Left hindlimb (tissue), 1 donor: Measurements from ENCODE around the gene GATA3.
A peak's percentile ranks its signal among the peaks of the same experiment; 100 is the strongest.

ENCODE experiments used
- DNase-seq: peaks from one replicate; pipeline ENCODE4 v3.0.0-alpha.2; 2018

Gene GATA3

DNA sequence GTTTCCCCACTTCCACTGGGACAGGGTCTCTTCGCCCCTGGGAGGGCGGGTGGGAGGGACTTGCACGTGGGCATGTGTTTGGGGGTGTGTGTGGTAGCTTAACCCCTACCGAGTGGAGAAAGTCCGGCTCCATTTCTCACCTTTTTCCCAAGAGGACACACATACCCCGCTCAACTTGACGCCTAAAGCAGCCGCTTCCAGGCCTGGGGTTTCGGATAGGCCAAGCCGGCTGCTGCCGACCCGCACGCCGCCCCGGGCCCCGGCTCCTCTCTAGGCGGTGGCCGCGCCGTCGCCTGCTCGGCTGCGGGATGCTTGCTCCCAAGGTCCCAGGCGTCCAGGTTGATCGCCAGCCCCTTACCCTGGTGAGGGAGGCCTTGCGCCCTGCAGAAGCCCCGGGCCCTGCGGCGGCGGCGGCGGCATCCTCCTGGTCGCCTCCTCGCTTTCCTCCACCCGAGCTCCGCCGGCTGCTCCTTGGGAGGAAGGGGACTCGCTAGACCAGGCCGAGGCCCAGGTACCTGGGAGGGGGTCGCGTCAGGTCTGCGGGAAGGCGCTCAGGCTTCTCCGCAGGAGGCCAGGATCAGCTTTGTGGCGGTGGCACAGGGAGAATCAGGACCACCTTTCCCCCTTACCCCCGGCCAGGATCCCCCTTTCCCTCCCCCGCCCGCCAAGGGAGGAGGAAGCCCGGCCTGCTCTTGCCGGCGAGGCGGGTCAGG, 3.2 kb upstream of the GATA3 start:
- DNase-seq: no peak

DNA sequence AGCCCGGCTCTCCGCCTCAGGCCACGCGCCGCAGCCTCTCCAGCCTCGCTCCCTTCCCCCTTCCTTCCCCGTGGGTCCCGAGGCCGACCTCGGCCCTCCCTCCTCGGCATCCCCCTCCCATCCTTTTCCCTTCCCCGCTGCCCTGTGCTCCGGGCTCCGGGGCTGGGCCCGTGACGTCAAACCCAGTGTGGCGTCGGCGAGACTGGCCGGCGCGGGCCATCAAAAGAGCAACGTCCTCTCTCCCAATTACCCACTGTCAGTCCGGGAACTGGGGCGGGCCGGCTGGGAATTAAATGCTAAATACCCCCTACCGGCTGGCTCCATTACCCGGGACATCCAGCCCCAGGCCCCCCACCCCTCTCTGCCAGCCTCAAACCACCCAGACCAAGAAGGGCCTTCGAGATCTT, 2.6 kb upstream of the GATA3 start:
- DNase-seq: no peak

DNA sequence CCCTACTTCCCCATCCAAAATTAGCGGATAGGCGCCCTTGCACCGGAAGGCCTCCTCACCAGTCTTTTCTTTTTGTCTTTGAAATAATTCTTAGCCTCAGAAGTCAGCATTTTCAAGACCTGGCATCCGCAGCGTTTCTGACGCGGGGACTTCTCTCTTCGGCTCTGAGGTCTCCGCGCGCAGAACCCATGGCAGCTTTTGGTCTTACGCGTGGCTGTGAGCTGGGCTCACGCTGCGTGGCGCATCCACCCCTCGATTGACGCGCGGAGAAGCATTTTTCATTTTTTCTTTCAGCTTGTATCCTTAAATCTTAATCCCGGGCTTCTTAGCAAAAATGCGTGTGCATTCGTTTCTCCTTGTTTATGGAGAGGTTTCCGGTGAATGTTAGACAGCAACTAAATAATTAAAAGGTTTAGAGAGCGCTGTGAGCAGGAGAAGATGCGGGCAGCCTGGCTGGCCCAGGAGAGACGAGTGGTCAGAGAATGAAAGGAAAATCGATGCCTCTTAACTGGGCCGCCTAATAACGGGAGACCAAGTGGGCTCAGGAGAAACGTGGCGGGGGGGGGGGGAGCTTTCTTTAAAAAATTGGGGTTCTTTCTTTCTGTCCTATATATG, 2.0 kb upstream of the GATA3 start:
- no peak for DNase-seq

DNA sequence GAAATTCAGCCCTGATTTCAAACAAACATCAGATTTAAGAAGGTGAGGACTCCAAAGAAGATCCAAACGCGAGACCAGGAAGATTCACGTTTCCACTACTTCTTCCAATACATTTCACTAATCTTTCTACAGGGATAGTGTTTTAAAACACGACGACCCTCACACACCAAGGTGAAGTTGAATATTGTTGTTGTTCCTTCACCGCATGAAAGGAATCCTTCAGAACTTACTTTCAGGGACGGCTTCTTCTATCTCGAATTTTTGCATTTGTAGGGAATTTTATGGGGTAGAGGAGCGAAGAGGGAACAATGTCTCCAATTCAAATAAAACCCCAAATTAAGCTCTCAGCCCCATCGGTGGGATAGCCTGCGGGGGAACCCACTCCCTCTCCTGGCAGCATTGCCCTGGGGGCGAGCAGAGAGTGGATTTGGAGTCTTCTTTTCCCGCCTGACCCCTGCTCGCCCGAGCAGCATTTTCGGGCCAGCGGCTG, 1.5 kb upstream of the GATA3 start:
- DNase-seq: no peak

DNA sequence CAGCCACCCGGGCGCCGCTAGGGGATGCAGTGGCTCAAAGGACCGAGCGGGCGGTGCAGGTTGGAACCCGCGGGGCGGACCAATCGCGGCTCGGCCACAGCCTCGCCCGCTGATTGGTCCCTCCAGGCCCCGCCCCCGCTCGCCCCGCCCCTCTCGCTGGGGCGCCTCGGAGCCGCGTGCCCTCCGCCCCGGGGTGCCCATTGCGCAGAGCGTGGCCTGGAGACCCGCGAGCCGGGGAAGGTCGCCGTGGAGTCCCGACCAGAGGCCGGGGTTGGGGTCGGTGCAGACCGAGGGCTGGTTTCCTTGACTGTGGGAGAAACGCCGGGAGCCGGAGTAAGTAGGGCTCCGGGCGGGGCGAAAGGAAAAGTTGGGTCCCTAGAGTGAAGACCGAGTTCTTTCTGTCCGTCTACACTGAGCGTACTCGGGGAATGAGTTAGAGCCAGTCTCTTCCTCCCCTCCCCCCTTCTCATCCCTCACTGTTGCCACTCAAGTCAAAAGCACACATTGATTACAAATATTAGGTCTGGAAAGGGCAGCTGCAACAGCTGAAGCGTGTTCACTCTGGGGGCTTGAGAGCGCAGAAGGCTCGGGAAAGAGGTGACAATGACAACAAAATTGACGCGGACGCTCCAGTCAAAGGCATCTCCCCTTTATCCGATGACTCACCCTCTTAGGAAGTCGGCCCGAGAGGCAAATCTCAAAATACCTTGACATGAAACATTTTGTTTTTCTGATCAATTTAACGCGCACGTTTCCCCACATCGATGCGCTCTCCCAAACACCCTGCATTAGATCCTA, 843 bp upstream of the GATA3 start:
- peak; percentile 82 for DNase-seq

DNA sequence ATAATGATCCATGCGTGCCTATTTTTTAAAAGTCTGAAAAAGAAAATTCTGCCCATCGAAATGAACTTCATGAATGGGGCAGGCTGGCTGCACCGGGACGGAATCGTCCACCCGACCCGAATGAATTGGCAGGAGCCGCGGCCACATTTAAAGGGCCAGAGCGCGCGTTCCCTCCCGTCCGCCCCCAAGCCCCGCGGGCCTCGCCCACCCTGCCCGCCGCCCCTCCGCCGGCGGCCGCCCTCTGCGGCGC, 319 bp upstream of the GATA3 start:
- DNase-seq: no peak

DNA sequence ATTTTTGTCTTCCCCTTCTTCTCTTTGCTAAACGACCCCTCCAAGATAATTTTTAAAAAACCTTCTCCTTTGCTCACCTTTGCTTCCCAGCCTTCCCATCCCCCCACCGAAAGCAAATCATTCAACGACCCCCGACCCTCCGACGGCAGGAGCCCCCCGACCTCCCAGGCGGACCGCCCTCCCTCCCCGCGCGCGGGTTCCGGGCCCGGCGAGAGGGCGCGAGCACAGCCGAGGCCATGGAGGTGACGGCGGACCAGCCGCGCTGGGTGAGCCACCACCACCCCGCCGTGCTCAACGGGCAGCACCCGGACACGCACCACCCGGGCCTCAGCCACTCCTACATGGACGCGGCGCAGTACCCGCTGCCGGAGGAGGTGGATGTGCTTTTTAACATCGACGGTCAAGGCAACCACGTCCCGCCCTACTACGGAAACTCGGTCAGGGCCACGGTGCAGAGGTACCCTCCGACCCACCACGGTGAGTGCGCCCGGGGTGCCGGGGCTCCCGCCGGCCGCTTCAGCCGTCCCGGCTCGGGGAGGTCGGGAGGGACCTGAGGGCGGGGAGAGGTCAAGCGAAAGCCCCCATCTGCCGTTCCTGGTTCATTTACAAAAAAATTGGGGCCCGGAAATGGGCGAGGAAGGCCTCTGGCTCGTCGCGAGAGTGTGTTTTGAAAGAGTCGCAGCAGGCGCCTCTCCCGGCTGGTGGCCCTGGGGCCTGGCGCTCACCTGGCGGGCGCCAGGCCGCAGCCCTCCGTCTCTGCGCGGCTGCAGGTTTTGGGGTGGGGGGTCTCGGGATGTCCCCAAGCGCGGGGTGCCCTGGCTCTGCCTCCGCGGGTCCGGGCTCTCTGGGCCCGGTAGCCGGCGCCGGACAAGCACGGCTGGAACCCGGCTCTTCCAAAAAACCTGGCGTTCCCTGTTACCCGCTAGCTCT, 1.2 kb downstream of the GATA3 start:
- no peak for DNase-seq

- DNase-seq: no peak
Observed at GRCh38 chr10:8056378-8056777, 1.9 kb downstream of the GATA3 start.

DNA sequence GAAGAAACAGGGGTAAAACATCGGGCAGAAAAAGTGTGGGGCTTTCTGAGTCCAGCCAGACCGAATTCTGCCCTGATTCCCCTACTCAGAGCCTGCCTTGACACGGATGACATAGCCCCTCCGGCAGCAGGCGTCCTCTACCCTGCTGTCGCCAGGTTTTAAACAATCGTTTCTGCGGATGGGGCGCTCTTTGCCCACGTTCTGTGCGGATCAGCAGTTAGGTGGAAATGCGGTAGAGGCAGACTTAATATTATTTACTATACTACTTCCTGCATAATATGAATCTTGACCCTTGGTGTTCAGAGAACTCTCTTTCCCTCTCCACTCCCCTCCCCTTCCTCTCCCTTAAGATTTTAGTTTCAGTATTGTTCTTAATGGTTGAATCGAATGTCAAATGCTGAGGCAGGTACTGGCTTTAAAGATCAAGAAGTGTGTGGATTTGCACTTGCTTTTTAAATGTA, 2.4 kb downstream of the GATA3 start:
- DNase-seq: no peak

- DNase-seq: no peak
Observed at GRCh38 chr10:8057636-8058273, 3.3 kb downstream of the GATA3 start.

DNA sequence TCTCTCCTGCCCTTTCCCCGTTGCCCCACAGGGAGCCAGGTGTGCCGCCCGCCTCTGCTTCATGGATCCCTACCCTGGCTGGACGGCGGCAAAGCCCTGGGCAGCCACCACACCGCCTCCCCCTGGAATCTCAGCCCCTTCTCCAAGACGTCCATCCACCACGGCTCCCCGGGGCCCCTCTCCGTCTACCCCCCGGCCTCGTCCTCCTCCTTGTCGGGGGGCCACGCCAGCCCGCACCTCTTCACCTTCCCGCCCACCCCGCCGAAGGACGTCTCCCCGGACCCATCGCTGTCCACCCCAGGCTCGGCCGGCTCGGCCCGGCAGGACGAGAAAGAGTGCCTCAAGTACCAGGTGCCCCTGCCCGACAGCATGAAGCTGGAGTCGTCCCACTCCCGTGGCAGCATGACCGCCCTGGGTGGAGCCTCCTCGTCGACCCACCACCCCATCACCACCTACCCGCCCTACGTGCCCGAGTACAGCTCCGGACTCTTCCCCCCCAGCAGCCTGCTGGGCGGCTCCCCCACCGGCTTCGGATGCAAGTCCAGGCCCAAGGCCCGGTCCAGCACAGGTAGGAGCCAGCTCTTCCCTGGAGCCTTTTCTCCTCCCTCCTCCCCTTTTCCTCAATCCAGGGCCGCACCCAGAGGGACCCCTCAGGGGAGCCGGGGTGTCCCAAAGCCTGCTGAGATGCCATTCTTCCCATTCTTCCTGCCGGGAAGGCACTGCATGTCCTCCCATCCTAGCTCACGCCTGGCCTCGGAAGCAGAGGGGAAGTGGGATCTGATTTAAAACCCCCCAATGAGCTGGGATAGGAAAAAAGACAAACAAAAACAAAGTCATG, 4.0 kb downstream of the GATA3 start:
- no peak for DNase-seq

- no peak for DNase-seq
Observed at GRCh38 chr10:8059191-8059936, 4.9 kb downstream of the GATA3 start.

- DNase-seq: no peak
Observed at GRCh38 chr10:8060010-8060703, 5.7 kb downstream of the GATA3 start.

- no peak for DNase-seq
Observed at GRCh38 chr10:8060704-8061121, 6.2 kb downstream of the GATA3 start.

DNA sequence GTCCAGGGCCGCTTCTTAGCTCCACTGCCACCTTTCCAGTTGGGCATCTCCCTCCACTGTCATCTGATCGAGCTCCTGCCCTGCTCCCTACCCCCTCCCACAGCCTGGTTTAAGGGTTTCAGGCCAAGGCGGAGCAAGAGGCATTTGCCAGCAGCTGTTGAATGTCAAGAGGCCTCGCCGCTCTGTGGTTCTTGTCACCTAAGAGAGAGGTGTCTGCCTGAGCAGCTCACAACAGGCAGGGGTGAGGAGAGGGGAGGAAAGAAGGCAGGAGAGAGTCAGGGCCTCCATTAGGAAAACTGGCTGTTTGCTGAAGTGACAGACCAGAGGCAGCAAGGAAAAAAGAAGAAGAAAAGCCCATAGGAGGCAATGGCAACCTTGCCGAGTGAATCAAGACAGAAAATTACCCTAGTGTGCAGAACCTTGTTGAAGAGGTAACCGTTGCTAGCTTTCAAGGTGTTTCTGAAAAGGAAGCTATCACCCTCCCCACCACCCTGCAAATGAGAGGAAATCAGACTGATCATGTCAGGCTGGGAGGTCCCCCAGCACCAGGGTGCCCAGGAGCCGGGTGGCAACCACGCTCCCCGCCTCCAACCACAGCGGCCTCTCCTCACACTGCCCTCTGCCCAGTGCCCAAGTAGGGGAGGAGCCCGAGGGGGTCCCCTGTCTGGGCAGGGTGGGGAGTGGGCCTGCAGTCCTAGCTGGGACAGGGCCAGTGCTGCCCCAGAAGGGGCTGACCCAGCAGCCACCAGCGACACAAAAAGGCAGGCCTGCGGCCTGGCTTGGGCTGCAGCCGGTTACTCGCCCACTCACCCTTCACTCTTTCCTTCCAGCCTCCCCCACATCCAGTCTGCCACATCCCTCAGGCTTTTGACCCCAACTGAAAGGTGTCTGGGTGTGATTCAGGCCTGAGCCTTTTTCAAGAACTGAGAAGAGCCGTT, 7.1 kb downstream of the GATA3 start:
- DNase-seq: no peak

- no peak for DNase-seq
Observed at GRCh38 chr10:8063128-8063908, 8.8 kb downstream of the GATA3 start.

- no peak for DNase-seq
Observed at GRCh38 chr10:8063935-8064334, 9.4 kb downstream of the GATA3 start.

DNA sequence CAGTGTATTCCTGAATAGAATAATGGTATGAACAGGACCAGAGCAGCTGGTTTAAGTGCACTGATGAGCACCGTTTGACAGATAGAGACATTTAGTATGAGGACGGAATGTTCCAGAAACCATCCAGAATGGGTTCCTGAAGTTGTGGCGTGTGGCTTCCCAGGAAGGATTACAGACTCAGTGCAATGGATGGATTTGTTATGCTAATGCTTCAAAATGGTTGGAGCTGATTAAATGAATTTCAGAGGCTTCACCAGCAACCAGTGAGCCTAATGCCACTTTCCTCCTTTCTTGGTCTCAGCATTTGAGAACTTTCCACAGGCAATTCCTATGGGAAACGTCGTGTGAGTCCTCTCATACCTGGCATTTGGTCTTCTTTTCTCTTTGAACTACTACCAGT, 9.9 kb downstream of the GATA3 start:
- no peak for DNase-seq
